Calu3 (cell line): ENCODE measurements around the gene WTAP. TPM values are rescaled to one million over a fixed set of nuclear protein-coding genes. Genes with fewer than 3 reads are reported as not detected.
"Not testable (repeated sequence)": the region's sequence is repeated elsewhere in the genome, so short reads cannot be mapped to it uniquely, and the experiment has no call there.

Experiments used
- BruUV-seq: library from RNA; stranded (reverse); fragments of 400-500 nt; replicated peaks from 2 replicates; lab custom pipeline; 2021; lab: Mats Ljungman, UMichigan
- CTCF ChIA-PET: fragments of 300-600 bp; sonication (Branson Sonifier 250); formaldehyde crosslinking; loops from one replicate; lab custom pipeline; 2022; ENCODE audit warnings: antibody characterized with exemption; lab: Charles Lee
- DNase-seq: peaks from one replicate; pipeline ENCODE4 v3.0.0; 2022
- H3K27ac Mint-ChIP-seq: one replicate; pipeline ENCODE4 v1.8.0; 2022; ENCODE audit warnings: mixed read lengths; ENCODE audit not compliant: unreplicated experiment
- H3K27me3 Mint-ChIP-seq: one replicate; pipeline ENCODE4 v1.8.0; 2022; ENCODE audit warnings: mixed read lengths; ENCODE audit not compliant: unreplicated experiment
- H3K36me3 Mint-ChIP-seq: one replicate; pipeline ENCODE4 v1.8.0; 2022; ENCODE audit warnings: mild to moderate bottlenecking, moderate library complexity, mixed read lengths; ENCODE audit not compliant: insufficient read depth, unreplicated experiment
- H3K4me1 Mint-ChIP-seq: one replicate; pipeline ENCODE4 v1.8.0; 2022; ENCODE audit warnings: mild to moderate bottlenecking, low read depth, mixed read lengths; ENCODE audit not compliant: unreplicated experiment
- H3K4me3 Mint-ChIP-seq: one replicate; pipeline ENCODE4 v1.8.0; 2022; ENCODE audit warnings: mild to moderate bottlenecking, low read depth, moderate library complexity, mixed read lengths; ENCODE audit not compliant: unreplicated experiment
- H3K9me3 Mint-ChIP-seq: one replicate; pipeline ENCODE4 v1.8.0; 2022; ENCODE audit warnings: low read depth, mixed read lengths; ENCODE audit not compliant: unreplicated experiment
- intact Hi-C: fragments of 100-400 bp; cut with micrococcal nuclease; formaldehyde crosslinking; loops from one replicate; pipeline ENCODE4 v1.10.0; 2022; ENCODE audit not compliant: unreplicated experiment
- total RNA-seq: library from RNA; stranded (reverse); gene quantifications from 2 replicates; pipeline ENCODE4 v1.2.3, GENCODE V29; 2022
- TF ChIP-seq, protein P1 (sequence below): fragments of 200-600 bp; IDR thresholded peaks from one replicate; pipeline ENCODE4 v1.8.0; 2022; ENCODE audit warnings: antibody characterized with exemption; ENCODE audit not compliant: unreplicated experiment

Gene WTAP
- total RNA-seq, 1 experiment from 2014 or later = 103 TPM

DNA sequence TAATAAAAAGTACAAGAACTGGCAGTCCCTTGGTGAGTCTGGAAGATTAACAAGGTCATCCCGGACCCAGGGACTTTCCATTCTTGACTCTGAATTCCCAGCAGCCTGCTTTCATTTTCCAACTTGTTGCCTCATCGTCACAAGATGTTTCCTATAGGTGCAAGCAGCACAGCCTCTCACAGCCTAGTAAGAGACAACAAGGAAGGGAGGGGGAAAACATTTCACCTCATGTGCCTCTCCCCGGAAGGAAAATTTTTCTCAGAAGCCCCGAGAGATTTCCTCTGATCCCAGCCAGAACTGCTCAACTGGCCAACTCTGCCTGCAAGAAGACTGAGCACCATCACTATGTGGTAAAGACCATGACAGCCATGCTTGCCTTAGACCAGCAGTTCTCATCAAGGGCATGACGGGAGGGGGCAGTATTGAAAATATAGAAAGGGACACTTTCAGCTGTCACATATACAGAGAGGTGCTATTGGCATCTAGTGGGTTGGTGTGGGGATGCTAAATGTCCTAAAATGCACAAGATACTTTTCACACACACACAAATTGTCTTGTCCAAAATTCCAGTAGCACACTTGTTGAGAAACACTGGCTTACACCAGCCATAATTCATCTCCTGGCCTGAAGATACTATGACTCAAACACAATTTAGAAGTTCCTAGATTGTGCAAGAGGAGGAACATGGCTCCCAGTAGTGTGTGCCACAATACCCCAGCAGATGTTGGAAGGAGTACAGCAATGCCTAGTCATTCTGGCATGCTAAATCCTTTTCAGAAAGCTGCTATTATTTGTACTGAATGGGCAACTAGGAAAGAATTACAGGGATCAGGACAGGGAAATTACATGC is 10.8 kb upstream of the WTAP start:
- BruUV-seq = no TSS peak
- H3K4me1 Mint-ChIP-seq = no peaks in the 10 kb centered on the region
- H3K4me3 Mint-ChIP-seq = no peak overlapping the region
- H3K36me3 Mint-ChIP-seq = peaks cover 5% of the 10 kb centered on the region
- H3K27me3 Mint-ChIP-seq = no peaks in the 10 kb centered on the region
- no peak for DNase-seq
- H3K27ac Mint-ChIP-seq = no peak overlapping the region
- intact Hi-C loops = no loop called here
- TF ChIP-seq, protein P1, sequence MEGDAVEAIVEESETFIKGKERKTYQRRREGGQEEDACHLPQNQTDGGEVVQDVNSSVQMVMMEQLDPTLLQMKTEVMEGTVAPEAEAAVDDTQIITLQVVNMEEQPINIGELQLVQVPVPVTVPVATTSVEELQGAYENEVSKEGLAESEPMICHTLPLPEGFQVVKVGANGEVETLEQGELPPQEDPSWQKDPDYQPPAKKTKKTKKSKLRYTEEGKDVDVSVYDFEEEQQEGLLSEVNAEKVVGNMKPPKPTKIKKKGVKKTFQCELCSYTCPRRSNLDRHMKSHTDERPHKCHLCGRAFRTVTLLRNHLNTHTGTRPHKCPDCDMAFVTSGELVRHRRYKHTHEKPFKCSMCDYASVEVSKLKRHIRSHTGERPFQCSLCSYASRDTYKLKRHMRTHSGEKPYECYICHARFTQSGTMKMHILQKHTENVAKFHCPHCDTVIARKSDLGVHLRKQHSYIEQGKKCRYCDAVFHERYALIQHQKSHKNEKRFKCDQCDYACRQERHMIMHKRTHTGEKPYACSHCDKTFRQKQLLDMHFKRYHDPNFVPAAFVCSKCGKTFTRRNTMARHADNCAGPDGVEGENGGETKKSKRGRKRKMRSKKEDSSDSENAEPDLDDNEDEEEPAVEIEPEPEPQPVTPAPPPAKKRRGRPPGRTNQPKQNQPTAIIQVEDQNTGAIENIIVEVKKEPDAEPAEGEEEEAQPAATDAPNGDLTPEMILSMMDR = no peak
- CTCF ChIA-PET = no interaction called here
- no peaks in the 10 kb centered on the region for H3K9me3 Mint-ChIP-seq

DNA sequence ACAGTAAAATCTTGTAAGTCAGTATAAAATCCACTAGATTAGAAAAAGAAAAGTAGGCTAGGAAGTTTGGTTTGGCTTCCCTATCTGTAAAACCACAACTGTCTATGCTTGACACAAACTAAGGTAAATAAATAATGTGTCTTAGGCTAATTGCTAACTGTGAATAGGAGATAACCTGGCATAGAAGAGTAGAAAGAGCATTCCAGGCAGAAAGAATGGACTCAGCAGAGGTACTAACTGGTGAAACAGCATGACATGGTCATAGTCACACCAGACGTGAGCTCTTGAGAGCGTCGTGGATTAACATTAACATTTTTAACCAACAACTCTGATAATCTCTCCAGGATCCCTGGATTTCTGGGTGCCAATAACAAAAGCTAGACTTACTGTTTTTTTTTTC is 8.7 kb upstream of the WTAP start:
- Mint-ChIP-seq H3K27me3 (no peaks in the 10 kb centered on the region), H3K4me3 (no peak overlapping the region), H3K9me3 (peaks cover 3% of the 10 kb centered on the region), H3K27ac (no peak overlapping the region), H3K4me1 (no peaks in the 10 kb centered on the region), H3K36me3 (peaks cover 5% of the 10 kb centered on the region)
- CTCF ChIA-PET = no interaction called here
- no peak for DNase-seq
- intact Hi-C loops = no loop called here
- BruUV-seq = no TSS peak
- TF ChIP-seq, protein P1 = no peak

DNA sequence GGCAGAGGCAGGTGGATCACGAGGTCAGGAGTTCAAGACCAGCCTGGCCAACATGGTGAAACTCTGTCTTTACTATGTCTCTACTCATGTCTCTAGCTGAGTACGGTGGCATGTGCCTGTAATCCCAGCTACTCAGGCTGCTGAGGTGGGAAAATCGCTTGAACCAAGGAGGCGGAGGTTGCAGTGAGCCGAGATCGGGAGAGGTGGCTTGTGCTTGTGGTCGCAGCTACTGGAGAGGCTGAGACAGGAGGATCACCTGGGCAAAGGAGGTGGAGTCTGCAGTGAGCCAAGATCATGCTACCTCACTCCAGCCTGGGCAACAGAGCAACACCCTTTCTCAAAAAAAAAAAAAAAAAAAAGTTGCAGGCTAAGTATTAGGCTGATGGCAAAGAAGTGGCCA is 8.0 kb upstream of the WTAP start:
- H3K36me3 Mint-ChIP-seq = peaks cover 11% of the 10 kb centered on the region
- intact Hi-C loops = no loop called here
- H3K9me3 Mint-ChIP-seq = peaks cover 3% of the 10 kb centered on the region
- no peak overlapping the region for H3K27ac Mint-ChIP-seq
- H3K4me3 Mint-ChIP-seq = no peak overlapping the region
- BruUV-seq = no TSS peak
- TF ChIP-seq, protein P1 = no peak
- no peaks in the 10 kb centered on the region for H3K4me1 Mint-ChIP-seq
- no peak for DNase-seq
- CTCF ChIA-PET = interaction anchor here (0.7 kb wide), 1 partner anchor 11 kb away, joined by 6 read pairs; no protein-coding TSS in a partner anchor
- no peaks in the 10 kb centered on the region for H3K27me3 Mint-ChIP-seq

DNA sequence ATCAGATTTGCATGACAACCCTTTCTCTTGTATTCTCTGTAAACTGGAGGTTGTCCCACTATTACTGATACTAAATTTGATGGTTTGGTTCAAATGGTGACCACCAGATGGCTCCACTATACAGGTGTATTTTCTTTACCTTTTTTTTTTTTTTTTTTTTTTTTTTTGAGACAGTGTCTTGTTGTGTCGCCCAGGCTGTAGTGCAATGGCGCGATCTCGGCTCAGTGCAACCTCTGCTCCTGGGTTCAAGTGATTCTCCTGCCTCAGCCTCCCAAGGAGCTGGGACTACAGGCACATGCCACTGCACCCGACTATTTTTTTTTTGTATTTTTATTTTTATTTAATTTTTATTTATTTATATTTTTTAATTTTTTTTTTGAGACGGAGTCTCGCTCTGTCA is 6.6 kb upstream of the WTAP start:
- BruUV-seq = no TSS peak
- Mint-ChIP-seq H3K4me3 (no peak overlapping the region), H3K9me3 (peaks cover 3% of the 10 kb centered on the region), H3K27ac (no peak overlapping the region), H3K4me1 (no peaks in the 10 kb centered on the region), H3K36me3 (peaks cover 17% of the 10 kb centered on the region), H3K27me3 (no peaks in the 10 kb centered on the region)
- intact Hi-C loops = no loop called here
- CTCF ChIA-PET = no interaction called here
- peak; percentile 49 for DNase-seq
- TF ChIP-seq, protein P1 = no peak

DNA sequence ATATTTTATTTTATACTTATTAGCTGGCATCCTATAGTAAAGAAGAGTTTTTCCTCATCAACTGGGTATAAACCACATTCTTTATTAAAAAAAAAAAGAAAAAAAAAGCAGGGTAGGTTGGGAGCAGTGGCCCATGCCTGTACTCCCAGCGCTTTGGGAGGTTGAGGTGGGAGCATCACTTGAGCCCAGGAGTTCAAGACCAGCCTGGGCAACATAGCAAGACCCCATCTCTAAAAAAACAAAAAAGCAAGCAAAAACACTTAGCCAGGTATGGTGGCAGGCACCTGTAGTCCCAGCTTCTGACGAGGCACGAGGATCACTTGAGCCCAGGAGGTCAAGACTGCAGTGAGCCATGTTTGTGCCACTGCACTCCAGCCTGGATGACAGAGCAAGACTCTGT is 5.3 kb upstream of the WTAP start:
- H3K4me1 Mint-ChIP-seq, H3K9me3 Mint-ChIP-seq, CTCF ChIA-PET, H3K27ac Mint-ChIP-seq, BruUV-seq, intact Hi-C loops, H3K27me3 Mint-ChIP-seq, H3K4me3 Mint-ChIP-seq, DNase-seq: not testable (repeated sequence)
- peaks cover 30% of the 10 kb centered on the region for H3K36me3 Mint-ChIP-seq
